GM12878 (cell line): ENCODE measurements around the gene SLC51A. TPM values are rescaled to one million over a fixed set of nuclear protein-coding genes. Genes with fewer than 3 reads are reported as not detected.

ENCODE experiments used
- ATAC-seq: fragments of 200-7000 bp; cut with Tn5 transposase; 3 replicates; pipeline ENCODE4 v1.9.1; 2020; ENCODE audit warnings: mild to moderate bottlenecking, moderate library complexity
- BruUV-seq: library from RNA; stranded (reverse); fragments of 400-500 nt; replicated peaks from 2 replicates; lab custom pipeline; 2021; lab: Mats Ljungman, UMichigan
- CTCF ChIA-PET: fragments of 300-600 bp; sonication (Branson Sonifier 250); formaldehyde crosslinking; extraction: SDS; loops from one replicate; lab custom pipeline; 2021; ENCODE audit warnings: inconsistent platforms; lab: Yijun Ruan, JAX
- POLR2A ChIA-PET: fragments of 350-600 bp; formaldehyde crosslinking; extraction: SDS; loops from one replicate; lab custom pipeline; 2021; ENCODE audit warnings: inconsistent platforms; lab: Charles Lee
- RAD21 ChIA-PET: fragments of 300-600 bp; sonication (Branson Sonifier 250); formaldehyde crosslinking; loops from one replicate; lab custom pipeline; 2023; ENCODE audit warnings: antibody characterized with exemption; ENCODE audit not compliant: unreplicated experiment; lab: Charles Lee
- SMC1A ChIA-PET: fragments of 300-600 bp; sonication (Branson Sonifier 250); formaldehyde crosslinking; loops from one replicate; lab custom pipeline; 2023; ENCODE audit not compliant: unreplicated experiment, uncharacterized antibody; lab: Charles Lee
- DNase-seq: peaks from one replicate; pipeline ENCODE4 v3.0.0-alpha.2; 2011; ENCODE audit warnings: low read depth, low spot score
- FAIRE-seq: peaks from 3 replicates; lab custom pipeline; 2011; peaks lifted over from hg19 to GRCh38; lab: Jason Lieb, UNC
- H2AFZ ChIP-seq: 2 replicates; pipeline ENCODE4 v1.6.0; 2011; ENCODE audit warnings: low read depth, low read length, control low read depth; ENCODE audit not compliant: control insufficient read depth
- H3K27ac ChIP-seq: 2 replicates; pipeline ENCODE4 v1.5.1; 2011; ENCODE audit warnings: control low read depth; ENCODE audit not compliant: control insufficient read depth, insufficient read depth
- H3K27me3 ChIP-seq, 2 experiments: replicated peaks in 1 of 2; 2 replicates each; pipeline versions ENCODE4 v1.6.0 to v1.6.1; 2011; ENCODE audit warnings: low read length in 1 of 2; ENCODE audit not compliant: control insufficient read depth in 2 of 2, insufficient read depth in 2 of 2
- H3K36me3 ChIP-seq, 2 experiments: 2 replicates each; pipeline ENCODE4 v1.5.1; 2011; ENCODE audit warnings: low read length in 1 of 2; ENCODE audit not compliant: control insufficient read depth in 2 of 2, insufficient read depth in 2 of 2
- H3K4me1 ChIP-seq: 2 replicates; pipeline ENCODE4 v1.6.1; 2011; ENCODE audit warnings: mild to moderate bottlenecking, low read length, moderate library complexity, mixed read lengths; ENCODE audit not compliant: control insufficient read depth, insufficient read depth
- H3K4me2 ChIP-seq: 2 replicates; pipeline ENCODE4 v1.6.0; 2011; ENCODE audit warnings: control low read depth; ENCODE audit not compliant: control insufficient read depth, insufficient read depth
- H3K4me3 ChIP-seq: fragments of 200-600 bp; sonication (generic); 2 replicates; pipeline ENCODE4 v1.5.1; 2016
- H3K79me2 ChIP-seq: 2 replicates; pipeline ENCODE4 v1.6.0; 2011; ENCODE audit warnings: low read length; ENCODE audit not compliant: control insufficient read depth, insufficient read depth
- H3K9ac ChIP-seq: 2 replicates; pipeline ENCODE4 v1.8.0; 2011; ENCODE audit warnings: low read length, control low read depth, mixed read lengths; ENCODE audit not compliant: control insufficient read depth, insufficient read depth
- H3K9me3 ChIP-seq: replicated peaks from 3 replicates; pipeline ENCODE4 v1.5.1; 2011; ENCODE audit warnings: mild to moderate bottlenecking, low read length; ENCODE audit not compliant: control insufficient read depth, insufficient read depth
- H4K20me1 ChIP-seq: 2 replicates; pipeline ENCODE4 v1.6.0; 2011; ENCODE audit not compliant: control insufficient read depth, insufficient read depth
- ASH2L ChIP-seq: fragments of 300-600, 200-600 bp; sonication (generic); IDR thresholded peaks from 2 replicates; pipeline ENCODE4 v1.6.1; 2017; ENCODE audit warnings: low read depth, mild to moderate bottlenecking, borderline replicate concordance
- BCLAF1 ChIP-seq: fragments of 450-650 bp; IDR thresholded peaks from 2 replicates; pipeline ENCODE4 v1.6.1; 2017; ENCODE audit warnings: antibody characterized with exemption, mild to moderate bottlenecking, moderate library complexity
- CBFB ChIP-seq: IDR thresholded peaks from 2 replicates; pipeline ENCODE4 v1.6.1; 2016; ENCODE audit warnings: antibody characterized with exemption, low read depth
- HCFC1 ChIP-seq: fragments of 150-350 bp; IDR thresholded peaks from 2 replicates; pipeline ENCODE4 v1.6.1; 2014; ENCODE audit warnings: low read length
- KAT2A ChIP-seq: conservative IDR thresholded peaks from 2 replicates; pipeline ENCODE4 v1.6.1; 2011; ENCODE audit warnings: low read depth, low read length; ENCODE audit not compliant: control insufficient read depth
- PAX8 ChIP-seq: fragments of 450-650 bp; IDR thresholded peaks from 2 replicates; pipeline ENCODE4 v1.6.1; 2017; ENCODE audit warnings: mild to moderate bottlenecking, moderate library complexity
- RBBP5 ChIP-seq: fragments of 200-600 bp; sonication (generic); conservative IDR thresholded peaks from 2 replicates; pipeline ENCODE4 v1.6.1; 2016
- SP1 ChIP-seq: IDR thresholded peaks from one replicate; pipeline ENCODE4 v1.6.1; 2011; ENCODE audit warnings: low read depth, low read length
- STAT3 ChIP-seq: IDR thresholded peaks from 2 replicates; pipeline ENCODE4 v1.6.1; 2011; ENCODE audit warnings: low read depth, low read length, improper control_type of control experiment
- USF2 ChIP-seq: IDR thresholded peaks from 2 replicates; pipeline ENCODE4 v1.6.1; 2011; ENCODE audit warnings: low read depth, low read length, improper control_type of control experiment, borderline replicate concordance
- ZNF207 ChIP-seq: fragments of 450-650 bp; IDR thresholded peaks from 2 replicates; pipeline ENCODE4 v1.6.1; 2014; ENCODE audit warnings: antibody characterized with exemption, mild to moderate bottlenecking, borderline replicate concordance
- ZNF274 ChIP-seq: IDR thresholded peaks from one replicate; pipeline ENCODE4 v1.8.0; 2011; ENCODE audit not compliant: insufficient read length, insufficient read depth
- ZZZ3 ChIP-seq: IDR thresholded peaks from 2 replicates; pipeline ENCODE4 v1.6.1; 2011; ENCODE audit warnings: low read depth; ENCODE audit not compliant: control insufficient read depth, insufficient read length
- WGBS: methylation state at CpG from one replicate; pipeline ENCODE4 v1.1.6; 2016; ENCODE audit warnings: low lambda C conversion rate; ENCODE audit not compliant: insufficient replicate concordance, insufficient coverage; ENCODE audit errors: missing lambda C conversion rate; 5-methylcytosine and 5-hydroxymethylcytosine counted together
- in situ Hi-C: fragments of 300-500 bp; cut with MboI; formaldehyde crosslinking; loops from 9 replicates; pipeline ENCODE4 v1.14.3; 2018; ENCODE audit warnings: mixed read lengths
- intact Hi-C: fragments of 100-400 bp; cut with micrococcal nuclease; formaldehyde crosslinking; loops from one replicate; pipeline ENCODE4 v1.14.2; 2022; ENCODE audit not compliant: unreplicated experiment
- polyA plus RNA-seq, 11 experiments: library from polyadenylated mRNA; depleted of rRNA in 4 of 11; unstranded in 6 of 11; stranded (reverse) in 5 of 11; fragments of >200 nt; fragmentation: Nextera tagmentation in 4 of 11; fragmentation: Illumina TruSeq in 1 of 11; extraction: Ambion mirVana in 4 of 11; extraction: Trizol in 1 of 11; gene quantifications; 1 replicate in 1 of 11; 2 replicates in 10 of 11; pipeline versions ENCODE4 v1.2.1 to v1.2.3, GENCODE V29; 2011 to 2016; ENCODE audit warnings: inconsistent platforms in 2 of 11, missing spikeins in 2 of 11, low read depth in 1 of 11
- total RNA-seq, 4 experiments: library from RNA; depleted of rRNA in 3 of 4; stranded (reverse); fragments of >200 nt in 3 of 4; fragmentation: Illumina TruSeq in 1 of 4; extraction: Trizol in 1 of 4; gene quantifications; 2 replicates each; pipeline versions ENCODE4 v1.2.1 to v1.2.3, GENCODE V29; 2013 to 2021

The SLC51A gene
- total and polyA plus RNA-seq, 10 of the 15 experiments (the other 5 are each of a cell fraction or from before 2014, with no cell fraction given): 0.99 to 3.9 (median 2.2) TPM; not detected in 6

GRCh38 chr3:196214783-196215441 lies 1.4 kb upstream of the SLC51A start:
- H3K4me3 ChIP-seq: no peak overlapping the region
- no peaks in the 10 kb centered on the region for H4K20me1 ChIP-seq
- H3K4me1 ChIP-seq: peaks cover 8% of the 10 kb centered on the region
- POLR2A ChIA-PET: no interaction called here
- H3K27me3 ChIP-seq: no peaks in the 10 kb centered on the region
- BruUV-seq: no TSS peak
- DNase-seq (no peak), FAIRE-seq (no peak), ATAC-seq (no peak)
- no peaks in the 10 kb centered on the region for H3K9me3 ChIP-seq
- WGBS: 61% methylated on average over 16 of the region's 16 CpGs
- CTCF ChIA-PET: interaction anchor here (1.0 kb wide), 1 partner anchor 304 kb away, joined by 3 read pairs; no protein-coding TSS in a partner anchor
- H3K4me2 ChIP-seq: no peak overlapping the region
- no peaks in the 10 kb centered on the region for H3K79me2 ChIP-seq
- H3K27ac ChIP-seq: no peak overlapping the region
- no peak for TF ChIP-seq BCLAF1
- TF ChIP-seq SP1: no peak
- no peak for TF ChIP-seq HCFC1
- TF ChIP-seq USF2: no peak
- TF ChIP-seq ASH2L: no peak
- TF ChIP-seq CBFB: no peak
- TF ChIP-seq RBBP5: no peak
- no peak for TF ChIP-seq STAT3
- TF ChIP-seq ZNF274: no peak
- no peak for TF ChIP-seq PAX8
- no peak for TF ChIP-seq ZZZ3
- no peak for TF ChIP-seq KAT2A
- TF ChIP-seq ZNF207: no peak
- SMC1A ChIA-PET: interaction anchor here (1.0 kb wide), 1 partner anchor 307 kb away, joined by 3 read pairs; no protein-coding TSS in a partner anchor
- in situ Hi-C loops: no loop called here
- H3K9ac ChIP-seq: no peak overlapping the region
- intact Hi-C loops: no loop called here
- H3K36me3 ChIP-seq: no peaks in the 10 kb centered on the region
- RAD21 ChIA-PET: no interaction called here
- no peak overlapping the region for H2AFZ ChIP-seq
